Suppressor macrophage treated with lipopolysaccharide for 4 hours (primary cell): ENCODE measurements around the gene B4GALT2.

Experiments used
- DNase-seq: peaks from one replicate; pipeline ENCODE4 v3.0.0-alpha.2; 2020

The B4GALT2 gene

DNA sequence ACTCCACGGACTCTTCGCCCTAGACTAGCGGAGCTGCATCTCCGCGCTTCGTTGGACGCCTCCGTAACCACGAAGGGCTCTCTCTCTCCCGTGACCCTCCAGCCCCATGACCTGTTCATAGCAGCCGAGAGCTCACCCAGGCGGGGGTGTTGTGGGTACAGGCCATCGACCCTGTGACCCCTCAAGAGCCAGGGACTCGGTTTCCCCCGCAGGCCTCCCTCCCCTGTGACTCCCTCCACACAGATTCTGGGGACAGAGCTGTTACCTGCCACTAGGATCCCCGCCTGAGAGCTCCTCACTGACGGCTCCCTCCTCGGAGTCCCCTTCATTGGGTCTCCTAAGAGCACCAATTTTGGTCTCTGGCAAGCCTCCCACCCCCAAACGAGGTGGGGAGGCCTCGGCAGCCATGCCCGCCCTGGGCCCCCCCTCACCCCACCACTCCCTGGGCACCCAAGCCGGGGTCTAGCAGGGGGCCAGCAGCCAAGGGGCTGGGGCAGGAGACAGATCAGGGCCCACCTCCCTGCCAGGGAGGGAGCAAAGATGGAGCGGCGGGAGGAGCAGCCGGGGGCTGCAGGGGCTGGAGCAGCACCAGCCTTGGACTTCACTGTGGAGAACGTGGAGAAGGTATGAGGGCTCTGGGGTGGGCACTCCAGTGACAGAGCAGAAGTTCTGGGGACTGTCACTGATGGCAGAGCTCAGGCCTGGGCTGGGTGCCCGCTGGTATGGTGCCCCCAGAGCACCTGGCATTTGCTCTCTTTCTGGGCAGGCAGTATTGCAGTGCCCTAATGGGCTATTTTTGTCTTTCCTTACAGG lies 31.7 kb upstream of the B4GALT2 start:
- DNase-seq, result no peak

- no peak for DNase-seq
Measured at GRCh38 chr1:43947874-43948437, 31.1 kb upstream of the B4GALT2 start.

GRCh38 chr1:43949678-43950077 lies 29.3 kb upstream of the B4GALT2 start:
- DNase-seq, result no peak

GRCh38 chr1:43951021-43951985 lies 27.7 kb upstream of the B4GALT2 start:
- DNase-seq, result no peak

- no peak for DNase-seq
Measured at GRCh38 chr1:43952731-43953346, 26.2 kb upstream of the B4GALT2 start.

GRCh38 chr1:43953361-43953760 lies 25.6 kb upstream of the B4GALT2 start:
- no peak for DNase-seq

DNA sequence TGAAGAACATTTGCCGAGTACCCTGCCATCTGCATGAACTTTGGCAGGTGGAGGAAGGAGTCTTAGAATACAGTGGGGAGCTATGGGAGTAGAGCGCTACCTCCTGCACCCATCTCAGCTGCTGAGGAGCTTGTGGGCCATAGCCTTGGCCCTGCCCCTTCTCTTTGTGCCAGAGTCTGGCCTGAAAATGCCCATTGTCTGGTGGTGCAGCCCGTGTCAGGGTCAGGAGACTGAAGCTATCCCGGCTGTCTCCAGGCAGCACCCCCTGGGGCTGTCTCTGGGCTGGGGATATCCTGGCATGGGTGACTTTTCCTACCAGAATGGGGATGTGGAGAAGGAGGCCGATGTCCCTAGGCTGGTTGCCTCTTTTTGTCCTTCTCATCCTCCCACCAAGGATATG lies 25.0 kb upstream of the B4GALT2 start:
- no peak for DNase-seq

DNA sequence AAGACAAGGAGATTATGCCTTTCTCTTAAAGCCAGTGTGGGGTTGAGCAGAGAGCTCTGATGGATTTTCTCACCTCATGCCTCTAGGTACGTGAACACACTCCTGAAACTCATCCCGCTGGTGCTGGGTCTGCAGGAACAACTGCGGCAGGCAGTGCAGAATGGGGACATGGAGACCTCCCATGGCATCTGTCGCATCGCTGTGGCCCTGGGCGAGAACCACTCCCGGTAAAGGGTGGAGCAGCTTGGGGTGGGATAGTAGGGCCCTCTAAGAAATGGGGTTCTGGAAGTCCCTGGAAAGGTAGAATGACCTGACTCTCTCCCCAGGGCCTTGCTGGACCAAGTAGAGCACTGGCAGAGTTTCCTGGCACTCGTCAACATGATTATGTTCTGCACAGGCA lies 22.8 kb upstream of the B4GALT2 start:
- no peak for DNase-seq

DNA sequence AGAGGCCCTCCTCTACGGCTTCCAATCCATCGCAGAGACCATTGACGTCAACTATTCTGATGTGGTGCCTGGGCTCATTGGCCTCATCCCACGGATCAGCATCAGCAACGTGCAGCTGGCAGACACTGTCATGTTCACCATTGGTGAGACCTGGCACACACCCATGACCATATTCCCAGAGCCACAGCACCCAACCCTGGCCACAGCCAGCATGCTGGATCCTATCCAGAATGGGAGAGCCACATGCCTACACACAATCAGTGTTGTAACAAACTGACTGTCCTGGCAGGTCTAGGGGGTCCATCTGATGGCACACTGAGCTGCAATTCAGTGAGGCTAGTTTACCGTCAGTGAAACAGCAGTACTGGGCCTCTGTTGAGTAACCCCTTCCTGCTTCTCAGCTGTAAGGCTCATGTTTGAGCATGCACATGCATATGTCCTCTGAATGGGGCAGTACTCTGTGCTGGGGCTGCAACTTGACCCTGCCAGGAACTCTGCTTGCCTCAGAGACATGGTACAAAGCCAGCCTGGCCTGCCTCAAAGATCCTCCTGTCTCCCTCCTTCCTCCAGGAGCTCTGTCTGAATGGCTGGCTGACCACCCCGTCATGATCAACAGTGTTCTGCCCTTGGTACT lies 21.5 kb upstream of the B4GALT2 start:
- no peak for DNase-seq

DNA sequence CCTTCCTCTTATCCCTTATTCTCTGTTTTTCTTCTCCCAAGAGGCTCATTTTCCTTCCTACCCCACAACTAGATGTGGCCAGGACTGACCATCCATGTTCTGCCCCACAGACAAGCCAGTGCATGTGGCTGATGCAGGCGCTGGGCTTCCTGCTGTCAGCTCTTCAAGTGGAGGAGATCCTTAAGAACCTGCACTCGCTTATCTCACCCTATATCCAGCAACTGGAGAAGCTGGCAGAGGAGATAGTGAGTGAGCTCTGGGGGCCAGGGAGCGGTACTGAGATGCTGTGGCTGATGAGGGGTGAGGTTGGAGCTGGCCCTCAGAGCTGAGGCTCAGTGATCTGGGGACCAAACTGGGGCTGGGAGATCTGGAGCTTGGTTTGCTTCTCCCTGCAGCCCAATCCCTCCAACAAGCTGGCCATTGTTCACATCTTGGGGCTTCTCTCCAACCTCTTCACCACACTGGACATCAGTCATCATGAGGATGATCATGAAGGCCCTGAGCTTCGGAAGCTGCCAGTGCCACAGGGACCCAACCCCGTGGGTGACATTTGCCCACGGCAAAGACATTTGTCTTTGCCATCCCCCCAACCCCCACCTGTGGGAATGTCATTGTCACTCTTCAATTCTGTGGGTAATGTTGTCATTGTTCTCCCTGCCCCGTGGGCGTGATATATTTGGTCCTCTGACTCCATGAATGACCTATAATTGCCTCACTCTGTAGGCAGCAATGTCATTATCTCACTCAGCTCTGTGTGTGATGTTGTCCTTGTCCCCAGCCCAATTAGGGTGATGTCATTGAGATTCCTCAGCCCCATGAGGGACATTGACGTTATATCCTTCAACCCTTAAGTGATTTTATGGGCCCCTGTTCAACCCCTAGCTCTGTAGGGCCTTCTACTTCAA lies 20.4 kb upstream of the B4GALT2 start:
- DNase-seq, result no peak

DNA sequence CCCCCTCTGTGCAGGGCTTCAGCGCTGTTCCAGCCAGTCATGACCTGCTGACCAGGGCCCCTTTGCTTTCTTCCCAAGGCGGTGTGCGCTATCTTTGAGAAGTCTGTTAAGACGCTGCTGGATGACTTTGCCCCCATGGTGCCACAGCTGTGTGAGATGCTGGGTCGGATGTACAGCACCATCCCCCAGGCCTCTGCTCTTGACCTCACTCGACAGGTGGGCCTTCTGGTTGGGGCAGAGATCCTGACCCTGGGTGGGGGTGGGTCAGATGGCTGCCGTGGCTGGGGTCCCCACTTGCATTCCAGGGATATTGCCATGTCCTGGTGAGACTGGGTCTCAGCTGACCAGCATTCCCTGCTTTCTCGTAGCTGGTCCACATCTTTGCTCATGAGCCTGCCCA lies 18.2 kb upstream of the B4GALT2 start:
- DNase-seq, result no peak

DNA sequence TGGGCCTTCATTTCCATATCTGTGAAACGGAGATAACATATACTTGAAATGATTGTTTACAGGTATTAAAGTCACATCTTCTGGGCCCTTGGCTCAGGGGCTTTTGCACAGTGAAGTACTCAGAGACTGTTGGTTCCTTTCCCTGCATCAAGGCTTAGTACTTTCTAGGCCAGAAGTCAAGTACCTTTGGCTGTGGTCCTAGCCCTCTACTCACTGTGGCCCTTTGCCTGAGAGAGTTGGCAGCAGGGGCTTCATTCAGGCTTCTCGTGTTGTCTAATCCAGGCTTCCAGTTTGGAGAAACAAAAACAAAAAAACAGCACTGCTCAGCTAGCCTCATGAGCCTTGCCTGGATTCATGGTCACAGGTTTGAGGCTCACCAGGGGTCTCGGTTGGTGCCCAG lies 17.3 kb upstream of the B4GALT2 start:
- no peak for DNase-seq

DNA sequence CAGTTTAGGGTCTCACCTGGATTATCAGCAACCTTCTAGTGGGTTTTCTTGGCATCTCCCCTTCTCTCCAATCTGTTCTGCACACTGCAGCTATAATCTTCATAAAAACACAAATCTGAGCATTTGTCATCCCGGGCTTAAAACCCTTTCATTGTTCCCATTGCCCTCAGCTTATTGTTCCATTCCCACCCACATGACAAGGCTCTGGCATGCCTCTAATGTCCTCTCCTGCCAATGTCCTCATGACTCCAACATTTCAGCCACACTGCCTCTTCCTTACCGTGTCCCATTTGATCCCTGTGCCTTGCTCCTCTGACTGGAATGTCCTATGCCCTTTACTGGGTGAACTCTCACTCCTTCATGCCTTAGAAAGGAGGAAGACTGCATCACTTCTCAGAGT lies 16.7 kb upstream of the B4GALT2 start:
- no peak for DNase-seq

DNA sequence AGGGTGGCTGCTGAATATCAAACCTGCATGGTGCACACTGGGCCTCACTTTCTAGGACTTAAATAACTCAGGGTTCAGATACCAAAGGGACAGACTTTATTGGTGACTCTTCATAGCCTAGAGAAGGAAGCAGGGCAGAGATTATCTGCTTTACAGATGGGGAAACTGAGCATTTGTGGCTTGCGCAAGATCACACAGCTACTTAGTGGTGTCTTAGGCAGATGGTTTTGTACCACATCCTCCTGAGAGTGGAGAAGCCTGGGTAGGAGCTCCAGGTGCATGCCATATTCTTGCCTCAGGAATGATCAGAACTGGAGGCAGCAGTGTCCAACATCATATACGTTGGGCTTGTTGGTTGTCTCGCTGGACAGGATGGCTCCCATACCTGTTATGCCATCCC lies 16.0 kb upstream of the B4GALT2 start:
- DNase-seq, result no peak

DNA sequence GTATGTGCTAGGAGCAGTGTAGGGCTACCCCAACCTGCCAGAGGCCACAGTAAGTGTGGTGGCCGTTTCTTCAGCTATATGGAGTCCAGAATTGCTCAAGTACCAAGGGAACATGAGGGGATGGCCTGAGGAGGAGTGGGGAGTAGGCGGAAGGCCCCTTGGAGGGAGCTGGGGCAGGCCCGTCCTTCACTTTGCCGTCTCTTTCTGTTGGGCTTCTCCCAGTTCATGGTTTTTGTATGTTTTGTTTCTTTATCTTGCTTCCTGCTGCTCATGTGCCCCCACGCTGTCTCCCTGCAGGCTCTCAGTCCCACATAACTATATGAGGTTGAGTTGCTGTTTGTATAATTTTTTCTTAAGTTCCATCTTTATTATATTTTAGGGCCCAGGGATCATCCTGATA lies 15.1 kb upstream of the B4GALT2 start:
- no peak for DNase-seq

DNA sequence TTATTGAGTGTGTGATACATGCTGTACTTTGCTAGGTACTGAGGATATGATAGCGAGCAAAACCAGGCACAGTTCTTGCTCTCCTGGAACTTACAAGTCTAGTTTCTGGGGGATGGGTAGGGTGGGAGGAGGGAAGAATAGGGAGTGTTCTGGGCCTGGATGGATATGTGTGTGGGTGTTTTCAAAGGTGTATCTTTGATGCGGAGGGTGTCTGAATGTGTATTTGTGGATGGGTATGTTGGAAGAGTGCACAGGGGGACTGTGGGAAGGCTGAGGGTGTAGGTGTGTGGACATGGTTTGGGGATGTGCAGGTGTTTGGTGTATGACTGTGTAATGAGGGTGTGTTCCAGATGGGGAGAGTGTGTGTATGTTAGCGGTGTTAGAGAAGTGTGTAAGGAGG lies 13.7 kb upstream of the B4GALT2 start:
- DNase-seq, result no peak

DNA sequence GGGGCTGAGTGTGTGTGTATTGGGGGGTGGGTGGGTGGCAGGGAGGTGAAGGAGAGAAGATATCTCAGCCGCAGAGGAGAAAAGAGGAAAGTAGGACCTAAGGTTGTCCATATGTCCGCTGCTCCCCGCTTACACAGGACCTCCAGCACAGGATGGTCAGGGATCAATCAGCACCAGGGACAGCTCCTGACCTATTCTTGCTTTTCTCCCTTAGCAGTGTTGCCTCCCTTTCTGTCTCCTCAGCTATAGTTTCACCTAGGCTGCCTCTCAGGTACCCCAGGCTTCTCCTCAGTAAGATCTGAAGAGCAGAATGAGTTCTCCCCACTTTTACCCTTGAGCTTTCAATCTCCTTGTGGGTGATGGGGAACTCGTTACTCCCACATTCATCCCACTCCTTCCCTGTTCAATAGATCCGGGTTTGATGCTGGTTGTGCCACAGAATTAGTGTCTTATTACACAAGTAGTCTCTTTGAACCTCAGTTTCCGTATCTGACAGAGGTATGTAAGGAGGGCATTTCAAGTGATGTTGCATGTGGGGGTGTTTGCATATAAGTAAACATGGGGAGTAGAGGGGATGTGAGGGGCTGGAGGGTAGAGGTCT lies 10.6 kb upstream of the B4GALT2 start:
- DNase-seq, result no peak

DNA sequence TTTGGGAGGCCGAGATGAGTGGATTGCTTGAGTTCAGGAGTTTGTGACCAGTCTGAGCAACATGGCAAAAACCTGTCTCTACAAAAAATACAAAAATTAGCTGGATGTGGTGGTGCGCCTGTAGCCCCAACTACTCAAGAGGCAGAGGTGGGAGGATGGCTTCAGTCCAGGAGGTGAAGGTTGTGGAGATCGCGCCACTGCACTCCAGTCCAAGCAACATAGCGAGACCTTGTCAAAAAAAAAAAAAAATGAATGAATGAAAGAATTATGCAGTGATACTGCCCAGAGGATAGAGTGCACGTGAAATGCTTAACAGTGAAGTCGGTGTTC lies 9.6 kb upstream of the B4GALT2 start:
- DNase-seq, result no peak

DNA sequence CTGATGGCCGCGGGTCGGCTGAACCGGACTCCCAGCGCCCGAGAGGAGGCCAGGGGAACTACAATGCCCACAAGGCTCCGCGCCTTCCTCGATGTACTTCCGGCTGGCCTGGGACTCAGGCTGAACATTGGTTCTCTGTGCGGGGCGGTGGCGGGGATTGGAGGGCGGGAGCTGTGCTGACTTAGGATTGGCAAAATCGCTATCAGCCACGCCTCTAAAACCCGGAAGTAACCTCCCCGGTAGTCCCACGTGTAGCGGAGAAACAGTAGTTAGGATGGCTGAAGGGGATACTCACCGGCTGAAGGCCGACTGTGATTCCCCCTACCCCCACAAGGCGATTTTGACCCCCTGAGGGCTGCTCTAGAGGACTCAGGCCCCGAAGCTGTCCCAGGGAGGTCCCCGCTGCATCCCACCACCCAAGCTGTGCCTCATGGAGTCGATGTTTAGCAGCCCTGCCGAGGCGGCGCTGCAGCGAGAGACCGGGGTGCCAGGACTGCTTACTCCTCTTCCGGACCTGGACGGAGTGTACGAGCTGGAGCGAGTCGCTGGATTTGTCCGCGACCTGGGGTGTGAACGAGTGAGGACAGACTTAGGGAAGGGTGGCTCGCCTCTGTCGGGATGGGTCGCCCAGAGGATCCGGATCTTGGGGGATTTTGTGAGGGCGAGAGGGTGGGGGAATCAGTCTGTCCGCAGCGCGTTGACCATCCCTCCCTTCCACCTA lies 9.1 kb upstream of the B4GALT2 start, which contains the start of gene DPH2:
Gene DPH2 (plus strand): TSS at position 265 of the 721 bp plus-strand sequence. CDS start 166 bp downstream, at position 431.
- DNase-seq, result peak; percentile 98

- DNase-seq, result no peak
Measured at GRCh38 chr1:43970502-43970901, 8.5 kb upstream of the B4GALT2 start.

- DNase-seq, result no peak
Measured at GRCh38 chr1:43970911-43971310, 8.1 kb upstream of the B4GALT2 start.
